ENCODE results near the gene CYP2S1. TPM values are rescaled to one million over a fixed set of nuclear protein-coding genes. Genes with fewer than 3 reads are reported as not detected.
A peak's percentile ranks its signal among the peaks of the same experiment; 100 is the strongest.
"Not testable (repeated sequence)": the region's sequence is repeated elsewhere in the genome, so short reads cannot be mapped to it uniquely, and the experiment has no call there.

Gene CYP2S1
- total RNA-seq: 1 to 10 TPM in 1 of 2 donors, not detected in 1; 6.7 TPM

GRCh38 chr19:41192574-41193429 lies at the start of gene CYP2S1:
TSS of gene CYP2S1 (plus strand) at chr19:41193219. CDS start at chr19:41193265, 46 bp downstream.
- ATAC-seq: peak; percentile 30
- 2 to 4% methylated on average over 9 to 47 of the region's 58 CpGs for WGBS, 2 donors

GRCh38 chr19:41144403-41144802 lies 48.6 kb upstream of the CYP2S1 start:
- intact Hi-C loops (cut with DNase I): no loop called here
- H3K9me3 ChIP-seq: no peaks in the 10 kb centered on the region
- H3K4me1 ChIP-seq: no peaks in the 10 kb centered on the region
- 19 to 22% methylated on average over 7 of the region's 7 CpGs for WGBS, 2 donors
- no peak overlapping the region for H3K4me3 ChIP-seq
- DNase-seq (peak; percentile 81 to 86 (median 84)), ATAC-seq (peak; percentile 65)
- no peak for TF ChIP-seq POLR2A (IDR thresholded peaks at IDR 0.05)
- peak; percentile 56 to 92 (median 81) for TF ChIP-seq CTCF (IDR thresholded peaks at IDR 0.05)
- no peak overlapping the region for H3K27ac ChIP-seq
- no peaks in the 10 kb centered on the region for H3K27me3 ChIP-seq
- no peaks in the 10 kb centered on the region for H3K36me3 ChIP-seq (replicated peaks in 1 of 2; ENCODE audit: insufficient read depth in 1 of 2, low read depth in 2 of 2)

More at GRCh38 chr19:41192574-41193429, at the start of gene CYP2S1:
- no peaks in the 10 kb centered on the region for H3K36me3 ChIP-seq (replicated peaks in 1 of 2; ENCODE audit: insufficient read depth in 1 of 2, low read depth in 2 of 2)
- DNase-seq: peak in 1 of 4 donors; percentile 19
- intact Hi-C loops (cut with DNase I): no loop called here
- peaks cover 13% of the 10 kb centered on the region for H3K4me1 ChIP-seq
- H3K27ac ChIP-seq: no peak within 1 kb of the TSS
- TF ChIP-seq POLR2A (IDR thresholded peaks at IDR 0.05) (no peak), CTCF (IDR thresholded peaks at IDR 0.05) (no peak)
- no peaks in the 10 kb centered on the region for H3K9me3 ChIP-seq
- H3K27me3 ChIP-seq: peaks cover 0 to 36% of the 10 kb centered on the region in 2 donors
- H3K4me3 ChIP-seq: no peak within 1 kb of the TSS

GRCh38 chr19:41149831-41150230 lies 43.2 kb upstream of the CYP2S1 start:
- Histone ChIP-seq H3K27me3 (no peaks in the 10 kb centered on the region), H3K9me3 (no peaks in the 10 kb centered on the region), H3K4me1 (no peaks in the 10 kb centered on the region), H3K36me3 (replicated peaks in 1 of 2; ENCODE audit: insufficient read depth in 1 of 2, low read depth in 2 of 2) (no peaks in the 10 kb centered on the region), H3K4me3 (no peak overlapping the region), H3K27ac (no peak overlapping the region)
- DNase-seq (no peak), ATAC-seq (no peak)
- TF ChIP-seq CTCF (IDR thresholded peaks at IDR 0.05) (no peak), POLR2A (IDR thresholded peaks at IDR 0.05) (no peak)
- intact Hi-C loops (cut with DNase I): loop anchor here (5.0 kb wide), 1 partner anchor 488 kb away; no protein-coding TSS in a partner anchor
- 76 to 80% methylated on average over 2 of the region's 2 CpGs for WGBS, 2 donors

GRCh38 chr19:41150986-41151385 lies 42.0 kb upstream of the CYP2S1 start:
- H3K27ac ChIP-seq; H3K9me3 ChIP-seq; ATAC-seq; H3K36me3 ChIP-seq (replicated peaks in 1 of 2; ENCODE audit: insufficient read depth in 1 of 2, low read depth in 2 of 2); intact Hi-C loops (cut with DNase I); H3K4me1 ChIP-seq; H3K27me3 ChIP-seq; DNase-seq; H3K4me3 ChIP-seq: not testable (repeated sequence)
- 79 to 80% methylated on average over 7 of the region's 7 CpGs for WGBS, 2 donors

GRCh38 chr19:41154060-41154459 lies 39.0 kb upstream of the CYP2S1 start:
- intact Hi-C loops (cut with DNase I): no loop called here
- Histone ChIP-seq H3K36me3 (replicated peaks in 1 of 2; ENCODE audit: insufficient read depth in 1 of 2, low read depth in 2 of 2) (no peaks in the 10 kb centered on the region), H3K27ac (no peak overlapping the region), H3K4me1 (no peaks in the 10 kb centered on the region), H3K4me3 (no peak overlapping the region), H3K9me3 (peaks cover 0 to 5% (median 0%) of the 10 kb centered on the region in 3 donors), H3K27me3 (no peaks in the 10 kb centered on the region)
- no peak for TF ChIP-seq POLR2A (IDR thresholded peaks at IDR 0.05)
- TF ChIP-seq CTCF (IDR thresholded peaks at IDR 0.05): no peak
- WGBS, 2 donors: 85 to 88% methylated on average over 2 to 6 of the region's 7 CpGs
- DNase-seq (no peak), ATAC-seq (no peak)
